Mesenchymal stem cell (in vitro differentiated cells and primary cell): ENCODE measurements around the gene IL37.

Experiments
- DNase-seq: peaks from one replicate; pipeline ENCODE4 v3.0.0-alpha.2; 2013
- H2AFZ ChIP-seq: one replicate; pipeline ENCODE4 v1.6.1; 2013; ENCODE audit warnings: low read depth, mild to moderate bottlenecking, control low read depth, inconsistent platforms, low read length, moderate library complexity
- H2AK5ac ChIP-seq: 2 replicates; pipeline ENCODE4 v1.6.1; 2013; ENCODE audit warnings: low read length, moderate library complexity, mild to moderate bottlenecking, inconsistent platforms; ENCODE audit not compliant: severe bottlenecking
- H2BK120ac ChIP-seq: one replicate; pipeline ENCODE4 v1.6.1; 2013; ENCODE audit warnings: low read depth, mild to moderate bottlenecking, inconsistent platforms, low read length, moderate library complexity
- H2BK12ac ChIP-seq, 2 experiments: one replicate each; pipeline ENCODE4 v1.6.1; 2013; ENCODE audit warnings: inconsistent platforms in 2 of 2, low read length in 2 of 2, mild to moderate bottlenecking in 2 of 2, moderate library complexity in 2 of 2, control low read depth in 1 of 2
- H2BK15ac ChIP-seq: one replicate; pipeline ENCODE4 v1.6.1; 2013; ENCODE audit warnings: mild to moderate bottlenecking, low read depth, inconsistent platforms; ENCODE audit not compliant: poor library complexity, severe bottlenecking
- H2BK5ac ChIP-seq: 2 replicates; pipeline ENCODE4 v1.6.1; 2013; ENCODE audit warnings: low read depth, mild to moderate bottlenecking, low read length, control low read depth, inconsistent platforms; ENCODE audit not compliant: poor library complexity, severe bottlenecking
- H3K14ac ChIP-seq, 2 experiments: one replicate each; pipeline ENCODE4 v1.6.1; 2013; ENCODE audit warnings: inconsistent platforms in 2 of 2, low read length in 2 of 2, control low read depth in 1 of 2, mild to moderate bottlenecking in 1 of 2, moderate library complexity in 1 of 2
- H3K18ac ChIP-seq, 2 experiments: one replicate each; pipeline ENCODE4 v1.6.1; 2013; ENCODE audit warnings: inconsistent platforms in 2 of 2, low read length in 2 of 2, control low read depth in 1 of 2, low read depth in 1 of 2, mild to moderate bottlenecking in 1 of 2
- H3K23ac ChIP-seq, 2 experiments: one replicate each; pipeline ENCODE4 v1.6.1; 2013; ENCODE audit warnings: inconsistent platforms in 2 of 2, low read length in 2 of 2, mild to moderate bottlenecking in 2 of 2, moderate library complexity in 2 of 2, control low read depth in 1 of 2
- H3K27ac ChIP-seq: 2 replicates; pipeline ENCODE4 v1.5.1; 2013; ENCODE audit warnings: mild to moderate bottlenecking, moderate library complexity, low read length, control low read depth, inconsistent platforms; ENCODE audit not compliant: poor library complexity, severe bottlenecking
- H3K27me3 ChIP-seq, 2 experiments: 2 replicates each; pipeline versions ENCODE4 v1.6.1 to v1.7.0; 2013; ENCODE audit warnings: low read length in 2 of 2, mild to moderate bottlenecking in 2 of 2, moderate library complexity in 2 of 2, control low read depth in 1 of 2, inconsistent platforms in 1 of 2; ENCODE audit not compliant: control insufficient read depth in 1 of 2, insufficient read depth in 1 of 2
- H3K36me3 ChIP-seq, 2 experiments: 2 replicates each; pipeline versions ENCODE4 v1.6.1 to v1.7.0; 2013; ENCODE audit warnings: low read length in 2 of 2, control low read depth in 1 of 2, inconsistent platforms in 1 of 2, low read depth in 1 of 2, mild to moderate bottlenecking in 1 of 2; ENCODE audit not compliant: insufficient read depth in 2 of 2, control insufficient read depth in 1 of 2
- H3K4ac ChIP-seq, 2 experiments: one replicate each; pipeline ENCODE4 v1.6.1; 2013; ENCODE audit warnings: inconsistent platforms in 2 of 2, low read length in 2 of 2, mild to moderate bottlenecking in 2 of 2, moderate library complexity in 2 of 2, control low read depth in 1 of 2, low read depth in 1 of 2
- H3K4me1 ChIP-seq: 2 replicates; pipeline ENCODE4 v1.6.1; 2013; ENCODE audit warnings: low read depth, low read length, control low read depth; ENCODE audit not compliant: control insufficient read depth, insufficient read depth
- H3K4me2 ChIP-seq: 2 replicates; pipeline ENCODE4 v1.6.1; 2013; ENCODE audit warnings: low read length, mild to moderate bottlenecking, inconsistent platforms; ENCODE audit not compliant: poor library complexity, severe bottlenecking
- H3K4me3 ChIP-seq, 2 experiments: 2 replicates each; pipeline versions ENCODE4 v1.5.1 to v1.7.0; 2013; ENCODE audit warnings: low read length in 2 of 2, mild to moderate bottlenecking in 2 of 2, control low read depth in 1 of 2, low read depth in 1 of 2; ENCODE audit not compliant: insufficient read depth in 1 of 2
- H3K79me1 ChIP-seq: replicated peaks from 2 replicates; pipeline ENCODE4 v1.6.1; 2013; ENCODE audit warnings: mild to moderate bottlenecking, control low read depth, low read length, inconsistent platforms; ENCODE audit not compliant: poor library complexity, severe bottlenecking
- H3K9ac ChIP-seq: 2 replicates; pipeline ENCODE4 v1.7.0; 2013; ENCODE audit warnings: mild to moderate bottlenecking, low read length, moderate library complexity
- H3K9me3 ChIP-seq: 2 replicates; pipeline ENCODE4 v1.7.0; 2013; ENCODE audit warnings: mild to moderate bottlenecking, low read length; ENCODE audit not compliant: control insufficient read depth
- H4K8ac ChIP-seq: one replicate; pipeline ENCODE4 v1.6.1; 2013; ENCODE audit warnings: inconsistent platforms, mild to moderate bottlenecking, low read length, moderate library complexity
- H4K91ac ChIP-seq: one replicate; pipeline ENCODE4 v1.6.1; 2013; ENCODE audit warnings: mild to moderate bottlenecking, low read length, inconsistent platforms
- WGBS: methylation state at CpG from one replicate; pipeline ENCODE4 v1.1.7; 2013; ENCODE audit warnings: mixed read lengths; 5-methylcytosine and 5-hydroxymethylcytosine counted together

The IL37 gene

DNA sequence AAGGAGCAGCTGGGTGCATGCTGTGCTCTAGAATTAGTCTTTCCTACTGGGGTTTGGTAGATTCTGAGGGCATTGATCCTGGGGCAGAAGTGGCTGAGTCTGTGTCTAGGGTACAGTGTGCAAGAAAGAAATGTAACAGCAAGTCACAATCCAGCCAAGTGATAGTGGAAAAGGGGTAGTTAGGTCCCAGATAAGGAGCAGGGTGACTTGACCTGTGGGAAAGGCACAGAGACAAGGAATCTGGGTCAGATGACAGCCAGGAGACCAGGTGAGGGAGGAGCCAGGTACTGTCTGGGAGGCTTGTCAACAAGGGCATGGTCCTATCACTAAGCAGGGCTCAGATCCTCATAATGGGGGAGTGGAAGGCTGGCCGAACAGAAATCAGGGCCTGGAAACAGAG, 8.1 kb downstream of the IL37 start:
- Histone ChIP-seq H3K4me3 (no peak overlapping the region), H2BK12ac (no peak overlapping the region), H3K14ac (no peak overlapping the region), H3K79me1 (no peaks in the 10 kb centered on the region), H3K4me1 (no peaks in the 10 kb centered on the region), H3K18ac (no peak overlapping the region), H4K91ac (no peak overlapping the region), H3K36me3 (no peaks in the 10 kb centered on the region), H3K9me3 (no peaks in the 10 kb centered on the region), H2BK5ac (no peak overlapping the region), H4K8ac (no peak overlapping the region), H2AK5ac (no peak overlapping the region), H3K23ac (no peak overlapping the region), H3K27ac (no peak overlapping the region), H2BK120ac (no peak overlapping the region), H3K9ac (no peak overlapping the region), H3K27me3 (peaks cover 27 to 40% of the 10 kb centered on the region in 2 experiments), H3K4me2 (no peak overlapping the region), H3K4ac (no peak overlapping the region), H2BK15ac (no peak overlapping the region), H2AFZ (no peak overlapping the region)
- WGBS, result no CpG with 5 or more reads among the region's 1 CpG
- no peak for DNase-seq

DNA sequence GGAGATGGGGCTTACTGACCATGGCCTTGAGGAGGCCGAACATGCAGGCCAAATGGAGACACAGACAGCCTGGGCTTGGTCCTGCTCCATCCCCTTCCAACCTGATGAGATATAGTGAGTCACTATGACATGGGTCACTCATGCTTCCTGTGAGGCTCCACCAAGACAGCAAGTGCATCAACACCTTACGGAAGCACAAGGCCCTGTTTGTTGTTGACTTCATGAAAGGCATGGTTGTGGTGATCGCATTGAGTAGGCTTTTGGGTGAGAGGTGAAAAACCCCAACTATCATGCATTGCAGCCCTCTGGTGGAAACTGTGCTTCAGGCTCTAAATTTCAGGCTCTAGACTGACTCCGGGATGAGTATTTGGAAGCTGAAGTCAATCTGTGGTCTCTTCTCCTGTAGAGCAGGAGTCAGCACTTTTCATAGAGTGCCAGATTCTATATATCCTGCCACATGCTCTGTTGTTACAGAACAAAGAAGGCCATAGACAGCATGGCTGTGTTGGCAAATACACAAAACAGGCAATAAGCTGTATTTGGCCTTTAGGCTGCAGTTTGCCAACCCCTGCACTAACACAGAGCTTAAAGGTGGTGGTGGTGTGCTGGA, 10.1 kb downstream of the IL37 start:
- H2BK5ac ChIP-seq, result no peak overlapping the region
- no peak overlapping the region for H4K91ac ChIP-seq
- H2AK5ac ChIP-seq, result no peak overlapping the region
- no peaks in the 10 kb centered on the region for H3K9me3 ChIP-seq
- H3K27ac ChIP-seq, result no peak overlapping the region
- no peaks in the 10 kb centered on the region for H3K79me1 ChIP-seq
- WGBS, result 72% methylated on average over 4 of the region's 4 CpGs
- no peak overlapping the region for H2BK15ac ChIP-seq
- no peak overlapping the region for H3K9ac ChIP-seq
- H3K27me3 ChIP-seq, result peaks cover 21 to 39% of the 10 kb centered on the region in 2 experiments
- H3K23ac ChIP-seq, result no peak overlapping the region
- H2BK12ac ChIP-seq, result no peak overlapping the region
- H4K8ac ChIP-seq, result no peak overlapping the region
- no peaks in the 10 kb centered on the region for H3K36me3 ChIP-seq
- H3K4ac ChIP-seq, result no peak overlapping the region
- no peak overlapping the region for H3K18ac ChIP-seq
- H3K4me1 ChIP-seq, result peaks cover 3% of the 10 kb centered on the region
- no peak overlapping the region for H3K14ac ChIP-seq
- no peak overlapping the region for H3K4me3 ChIP-seq
- no peak overlapping the region for H3K4me2 ChIP-seq
- H2BK120ac ChIP-seq, result no peak overlapping the region
- no peak for DNase-seq
- no peak overlapping the region for H2AFZ ChIP-seq

GRCh38 chr2:112921982-112922381, 11.0 kb downstream of the IL37 start:
- no peak overlapping the region for H3K23ac ChIP-seq
- DNase-seq, result no peak
- no peaks in the 10 kb centered on the region for H3K9me3 ChIP-seq
- H2AFZ ChIP-seq, result no peak overlapping the region
- WGBS, result 100% methylated on average over 1 of the region's 1 CpG
- no peak overlapping the region for H4K91ac ChIP-seq
- no peak overlapping the region for H2BK12ac ChIP-seq
- peaks cover 21 to 32% of the 10 kb centered on the region in 2 experiments for H3K27me3 ChIP-seq
- no peak overlapping the region for H3K9ac ChIP-seq
- H2BK120ac ChIP-seq, result no peak overlapping the region
- no peak overlapping the region for H4K8ac ChIP-seq
- H3K4ac ChIP-seq, result no peak overlapping the region
- no peak overlapping the region for H3K27ac ChIP-seq
- no peak overlapping the region for H3K18ac ChIP-seq
- no peaks in the 10 kb centered on the region for H3K79me1 ChIP-seq
- H3K36me3 ChIP-seq, result no peaks in the 10 kb centered on the region
- no peak overlapping the region for H3K14ac ChIP-seq
- H2AK5ac ChIP-seq, result no peak overlapping the region
- no peak overlapping the region for H2BK5ac ChIP-seq
- no peak overlapping the region for H3K4me2 ChIP-seq
- H2BK15ac ChIP-seq, result no peak overlapping the region
- peaks cover 3% of the 10 kb centered on the region for H3K4me1 ChIP-seq
- H3K4me3 ChIP-seq, result no peak overlapping the region

- H2BK15ac ChIP-seq, result no peak overlapping the region
- H3K36me3 ChIP-seq, result no peaks in the 10 kb centered on the region
- no peak overlapping the region for H3K4me3 ChIP-seq
- H4K91ac ChIP-seq, result no peak overlapping the region
- H3K4ac ChIP-seq, result no peak overlapping the region
- H3K18ac ChIP-seq, result no peak overlapping the region
- no peaks in the 10 kb centered on the region for H3K79me1 ChIP-seq
- H3K9me3 ChIP-seq, result no peaks in the 10 kb centered on the region
- H3K27me3 ChIP-seq, result peaks cover 12 to 22% of the 10 kb centered on the region in 2 experiments
- no peak overlapping the region for H3K27ac ChIP-seq
- H3K4me2 ChIP-seq, result no peak overlapping the region
- peaks cover 3% of the 10 kb centered on the region for H3K4me1 ChIP-seq
- H3K9ac ChIP-seq, result no peak overlapping the region
- H2AFZ ChIP-seq, result no peak overlapping the region
- no peak overlapping the region for H2BK5ac ChIP-seq
- DNase-seq, result no peak
- peak overlapping the region in 1 of 2 experiments; percentile 4 for H3K14ac ChIP-seq
- H3K23ac ChIP-seq, result no peak overlapping the region
- no peak overlapping the region for H4K8ac ChIP-seq
- H2BK120ac ChIP-seq, result no peak overlapping the region
- H2BK12ac ChIP-seq, result no peak overlapping the region
- H2AK5ac ChIP-seq, result no peak overlapping the region
- WGBS, result 81% methylated on average over 3 of the region's 3 CpGs
Observed at GRCh38 chr2:112923237-112923966, 12.4 kb downstream of the IL37 start.
